SK-N-SH treated with all-trans-retinoic acid at 6 μM for 48 hours (cell line): ENCODE data around the gene FNDC3B.

ENCODE experiments used
- ATAC-seq: fragments of 200-7000 bp; cut with Tn5 transposase; 3 replicates; pipeline ENCODE4 v1.9.1; 2020; ENCODE audit warnings: mild to moderate bottlenecking, moderate library complexity
- ARNTL ChIP-seq: fragments of 450-650 bp; formaldehyde crosslinking; IDR thresholded peaks from 2 replicates; pipeline ENCODE4 v1.5.0; 2020; ENCODE audit warnings: low read depth, mild to moderate bottlenecking, moderate library complexity, borderline replicate concordance
- BACH2 ChIP-seq: fragments of 250-450 bp; sonication (Bioruptor Pico); IDR thresholded peaks from 2 replicates; pipeline ENCODE4 v1.9.0; 2021; ENCODE audit warnings: mild to moderate bottlenecking, borderline replicate concordance
- CSDC2 ChIP-seq: fragments of 250-450 bp; sonication (Bioruptor Pico); IDR thresholded peaks from 2 replicates; pipeline ENCODE4 v1.5.0; 2020; ENCODE audit warnings: mild to moderate bottlenecking, moderate library complexity
- ESRRG ChIP-seq: fragments of 250-450 bp; sonication (Bioruptor Pico); IDR thresholded peaks from 2 replicates; pipeline ENCODE4 v1.6.1; 2021; ENCODE audit warnings: mild to moderate bottlenecking
- GLIS3 ChIP-seq: fragments of 250-450 bp; sonication (Bioruptor Pico); IDR thresholded peaks from 2 replicates; pipeline ENCODE4 v1.5.0; 2020; ENCODE audit warnings: mild to moderate bottlenecking, moderate library complexity
- ISL1 ChIP-seq: fragments of 250-450 bp; sonication (Bioruptor Pico); IDR thresholded peaks from 2 replicates; pipeline ENCODE4 v2.1.2; 2022; ENCODE audit warnings: mild to moderate bottlenecking, moderate library complexity
- OSR1 ChIP-seq: fragments of 250-450 bp; sonication (Bioruptor Pico); IDR thresholded peaks from 2 replicates; pipeline ENCODE4 v1.8.0; 2022; ENCODE audit warnings: moderate library complexity, mild to moderate bottlenecking, inconsistent platforms
- PPARA ChIP-seq: fragments of 250-450 bp; sonication (Bioruptor Pico); IDR thresholded peaks from 2 replicates; pipeline ENCODE4 v1.5.0; 2020; ENCODE audit warnings: mild to moderate bottlenecking, borderline replicate concordance
- SNAI2 ChIP-seq: fragments of 250-450 bp; sonication (Bioruptor Pico); IDR thresholded peaks from 2 replicates; pipeline ENCODE4 v1.5.0; 2020; ENCODE audit warnings: mild to moderate bottlenecking, moderate library complexity
- TCF4 ChIP-seq: fragments of 250-450 bp; sonication (Bioruptor Pico); IDR thresholded peaks from 2 replicates; pipeline ENCODE4 v1.8.0; 2021; ENCODE audit warnings: mild to moderate bottlenecking, moderate library complexity, borderline replicate concordance
- TOX ChIP-seq: fragments of 250-450 bp; sonication (Bioruptor Pico); IDR thresholded peaks from 2 replicates; pipeline ENCODE4 v1.8.0; 2021; ENCODE audit warnings: mild to moderate bottlenecking, moderate library complexity, borderline replicate concordance
- ZC3H10 ChIP-seq: fragments of 250-450 bp; sonication (Bioruptor Pico); IDR thresholded peaks from 2 replicates; pipeline ENCODE4 v1.5.1; 2021; ENCODE audit warnings: mild to moderate bottlenecking, moderate library complexity
- ZFP3 ChIP-seq: fragments of 250-450 bp; sonication (Bioruptor Pico); IDR thresholded peaks from 2 replicates; pipeline ENCODE4 v1.5.0; 2020; ENCODE audit warnings: mild to moderate bottlenecking, moderate library complexity
- ZFP30 ChIP-seq: fragments of 450-650 bp; formaldehyde crosslinking; IDR thresholded peaks from 2 replicates; pipeline ENCODE4 v1.5.0; 2022; ENCODE audit warnings: mild to moderate bottlenecking, moderate library complexity
- ZNF565 ChIP-seq: fragments of 450-650 bp; formaldehyde crosslinking; conservative IDR thresholded peaks from 2 replicates; pipeline ENCODE4 v1.5.0; 2020; ENCODE audit warnings: low read depth, mild to moderate bottlenecking, moderate library complexity
- ZNF70 ChIP-seq: fragments of 450-650 bp; formaldehyde crosslinking; IDR thresholded peaks from 2 replicates; pipeline ENCODE4 v1.5.0; 2020; ENCODE audit warnings: mild to moderate bottlenecking, moderate library complexity
- ZNF8 ChIP-seq: fragments of 450-650 bp; formaldehyde crosslinking; IDR thresholded peaks from 2 replicates; pipeline ENCODE4 v1.5.0; 2020; ENCODE audit warnings: mild to moderate bottlenecking, moderate library complexity
- TF ChIP-seq, protein P1 (sequence below): fragments of 250-450 bp; sonication (Bioruptor Pico); IDR thresholded peaks from 2 replicates; pipeline ENCODE4 v1.8.0; 2020; ENCODE audit warnings: mild to moderate bottlenecking, moderate library complexity, borderline replicate concordance
- TF ChIP-seq, protein P2 (sequence below): fragments of 250-450 bp; sonication (Bioruptor Pico); IDR thresholded peaks from 2 replicates; pipeline ENCODE4 v1.5.1; 2020; ENCODE audit warnings: low read depth, mild to moderate bottlenecking, moderate library complexity
- TF ChIP-seq, protein P3 (sequence below): fragments of 250-450 bp; sonication (Bioruptor Pico); IDR thresholded peaks from 2 replicates; pipeline ENCODE4 v1.5.1; 2021; ENCODE audit warnings: mild to moderate bottlenecking, moderate library complexity

Gene FNDC3B

DNA sequence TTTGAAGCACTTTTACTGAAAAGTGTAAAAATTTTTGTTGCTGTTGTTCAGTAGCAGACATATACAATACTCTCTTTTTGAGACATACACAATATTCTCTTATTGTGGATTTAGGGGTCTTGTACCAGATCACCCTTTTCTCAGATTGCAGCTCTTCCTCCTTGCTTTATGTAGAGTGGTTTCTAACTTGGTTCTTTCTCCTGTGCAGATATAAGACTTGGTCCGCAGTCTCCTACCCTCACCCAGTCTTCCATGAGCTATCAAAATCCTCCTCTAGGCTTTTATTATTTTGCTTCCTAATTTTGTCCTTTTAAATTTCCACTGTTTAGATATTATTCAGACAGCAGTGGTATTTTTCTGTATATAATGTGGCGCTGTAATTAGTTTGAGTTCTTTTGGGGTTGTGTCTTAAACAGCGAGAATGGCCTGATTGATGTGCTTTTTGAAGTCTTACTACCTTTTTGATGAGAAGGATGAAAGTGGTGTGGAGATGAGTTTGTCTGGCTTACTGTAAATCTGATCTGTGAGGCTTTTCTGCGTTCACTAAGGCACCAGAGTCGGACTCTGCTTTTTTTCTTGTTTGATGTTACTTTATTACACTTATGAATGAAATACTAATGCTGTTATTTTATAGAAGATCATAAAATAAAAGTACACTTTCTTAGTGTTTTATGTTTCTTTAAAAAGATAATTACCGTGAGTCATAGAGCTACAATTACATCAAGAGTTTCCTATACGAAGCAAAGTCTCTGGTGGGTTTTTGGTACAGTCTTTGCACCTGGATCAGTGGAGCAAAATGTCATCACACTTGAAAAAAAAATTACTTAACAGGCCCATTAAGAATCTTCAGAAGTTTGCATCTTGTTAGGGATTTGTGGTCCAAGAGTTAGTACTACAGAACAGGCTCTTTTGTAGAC lies 27.8 kb downstream of the FNDC3B start:
- ATAC-seq: no peak
- TF ChIP-seq PPARA (CRISPR knock-in tag): no peak
- no peak for TF ChIP-seq ZNF8
- TF ChIP-seq ARNTL (CRISPR knock-in tag): no peak
- TF ChIP-seq ZFP3 (CRISPR knock-in tag): no peak
- TF ChIP-seq SNAI2: no peak
- TF ChIP-seq TCF4 (CRISPR knock-in tag): no peak
- TF ChIP-seq, protein P1, sequence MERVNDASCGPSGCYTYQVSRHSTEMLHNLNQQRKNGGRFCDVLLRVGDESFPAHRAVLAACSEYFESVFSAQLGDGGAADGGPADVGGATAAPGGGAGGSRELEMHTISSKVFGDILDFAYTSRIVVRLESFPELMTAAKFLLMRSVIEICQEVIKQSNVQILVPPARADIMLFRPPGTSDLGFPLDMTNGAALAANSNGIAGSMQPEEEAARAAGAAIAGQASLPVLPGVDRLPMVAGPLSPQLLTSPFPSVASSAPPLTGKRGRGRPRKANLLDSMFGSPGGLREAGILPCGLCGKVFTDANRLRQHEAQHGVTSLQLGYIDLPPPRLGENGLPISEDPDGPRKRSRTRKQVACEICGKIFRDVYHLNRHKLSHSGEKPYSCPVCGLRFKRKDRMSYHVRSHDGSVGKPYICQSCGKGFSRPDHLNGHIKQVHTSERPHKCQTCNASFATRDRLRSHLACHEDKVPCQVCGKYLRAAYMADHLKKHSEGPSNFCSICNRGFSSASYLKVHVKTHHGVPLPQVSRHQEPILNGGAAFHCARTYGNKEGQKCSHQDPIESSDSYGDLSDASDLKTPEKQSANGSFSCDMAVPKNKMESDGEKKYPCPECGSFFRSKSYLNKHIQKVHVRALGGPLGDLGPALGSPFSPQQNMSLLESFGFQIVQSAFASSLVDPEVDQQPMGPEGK (CRISPR knock-in tag): no peak
- TF ChIP-seq, all 23 proteins: peak for 0

- no peak for ATAC-seq
- TF ChIP-seq GLIS3: no peak
- TF ChIP-seq ZNF565: no peak
- no peak for TF ChIP-seq BACH2
- TF ChIP-seq CSDC2: no peak
- no peak for TF ChIP-seq ARNTL (CRISPR knock-in tag)
- TF ChIP-seq ZNF8: no peak
- TF ChIP-seq ZFP3 (CRISPR knock-in tag): no peak
- no peak for TF ChIP-seq TCF4 (CRISPR knock-in tag)
- TF ChIP-seq, protein P2, sequence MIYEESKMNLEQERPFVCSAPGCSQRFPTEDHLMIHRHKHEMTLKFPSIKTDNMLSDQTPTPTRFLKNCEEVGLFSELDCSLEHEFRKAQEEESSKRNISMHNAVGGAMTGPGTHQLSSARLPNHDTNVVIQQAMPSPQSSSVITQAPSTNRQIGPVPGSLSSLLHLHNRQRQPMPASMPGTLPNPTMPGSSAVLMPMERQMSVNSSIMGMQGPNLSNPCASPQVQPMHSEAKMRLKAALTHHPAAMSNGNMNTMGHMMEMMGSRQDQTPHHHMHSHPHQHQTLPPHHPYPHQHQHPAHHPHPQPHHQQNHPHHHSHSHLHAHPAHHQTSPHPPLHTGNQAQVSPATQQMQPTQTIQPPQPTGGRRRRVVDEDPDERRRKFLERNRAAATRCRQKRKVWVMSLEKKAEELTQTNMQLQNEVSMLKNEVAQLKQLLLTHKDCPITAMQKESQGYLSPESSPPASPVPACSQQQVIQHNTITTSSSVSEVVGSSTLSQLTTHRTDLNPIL (CRISPR knock-in tag): no peak
- TF ChIP-seq TOX (CRISPR knock-in tag): no peak
- no peak for TF ChIP-seq ESRRG (CRISPR knock-in tag)
- TF ChIP-seq, protein P1 (CRISPR knock-in tag): no peak
- TF ChIP-seq ZC3H10 (CRISPR knock-in tag): no peak
- no peak for TF ChIP-seq ZNF70 (CRISPR knock-in tag)
Measured at GRCh38 chr3:172067837-172068440, 28.6 kb downstream of the FNDC3B start.

DNA sequence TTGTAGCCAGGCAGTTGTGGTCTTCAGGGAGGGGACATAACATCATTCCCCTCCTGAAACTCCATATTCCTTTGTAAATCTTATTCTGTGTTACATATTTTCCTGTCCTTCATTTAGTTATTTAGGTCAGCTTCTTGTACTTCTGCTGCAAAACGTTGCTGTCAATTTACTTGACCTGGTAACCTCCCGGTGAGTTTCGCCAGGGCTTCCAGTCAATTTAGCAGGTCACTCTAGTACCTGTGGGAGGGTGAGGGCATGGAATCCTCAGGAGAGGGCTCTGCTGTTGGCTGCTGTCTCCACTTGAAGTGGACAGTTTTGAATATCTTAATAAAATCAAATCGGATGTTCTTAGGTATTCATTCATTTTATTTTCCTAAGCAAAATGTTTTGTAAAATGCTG lies 29.6 kb downstream of the FNDC3B start:
- no peak for TF ChIP-seq SNAI2
- TF ChIP-seq ZNF70 (CRISPR knock-in tag): no peak
- no peak for TF ChIP-seq ARNTL (CRISPR knock-in tag)
- TF ChIP-seq, protein P1 (CRISPR knock-in tag): no peak
- no peak for TF ChIP-seq ZFP30 (CRISPR knock-in tag)
- TF ChIP-seq CSDC2: no peak
- TF ChIP-seq PPARA (CRISPR knock-in tag): no peak
- TF ChIP-seq ZNF565: no peak
- TF ChIP-seq OSR1 (CRISPR knock-in tag): no peak
- no peak for TF ChIP-seq ISL1 (CRISPR knock-in tag)
- no peak for ATAC-seq

DNA sequence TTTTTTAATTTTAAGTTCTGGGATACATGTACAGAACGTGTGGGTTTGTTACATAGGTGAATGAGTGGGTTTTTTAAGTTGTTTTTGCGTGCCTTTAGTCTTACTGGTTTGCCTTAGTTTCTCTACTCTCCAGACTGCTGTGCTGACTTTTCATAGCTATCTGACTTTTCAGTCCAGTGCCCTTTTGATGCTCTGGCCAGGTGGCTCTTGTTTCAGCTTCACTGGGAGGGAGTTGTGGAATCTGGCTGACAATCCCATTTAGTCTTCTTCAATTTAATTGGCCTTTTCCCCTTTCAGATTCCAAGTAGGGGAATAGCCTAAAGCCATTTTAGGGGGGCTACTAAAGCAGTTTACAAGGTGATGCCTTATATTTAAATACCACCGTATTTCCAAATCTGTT lies 30.1 kb downstream of the FNDC3B start:
- ATAC-seq: no peak
- TF ChIP-seq TCF4 (CRISPR knock-in tag) (no peak), ISL1 (CRISPR knock-in tag) (no peak), ESRRG (CRISPR knock-in tag) (no peak), BACH2 (no peak), GLIS3 (no peak), ZNF8 (no peak), ZC3H10 (CRISPR knock-in tag) (no peak)
- TF ChIP-seq, protein P1 (CRISPR knock-in tag): no peak
- TF ChIP-seq, protein P3, sequence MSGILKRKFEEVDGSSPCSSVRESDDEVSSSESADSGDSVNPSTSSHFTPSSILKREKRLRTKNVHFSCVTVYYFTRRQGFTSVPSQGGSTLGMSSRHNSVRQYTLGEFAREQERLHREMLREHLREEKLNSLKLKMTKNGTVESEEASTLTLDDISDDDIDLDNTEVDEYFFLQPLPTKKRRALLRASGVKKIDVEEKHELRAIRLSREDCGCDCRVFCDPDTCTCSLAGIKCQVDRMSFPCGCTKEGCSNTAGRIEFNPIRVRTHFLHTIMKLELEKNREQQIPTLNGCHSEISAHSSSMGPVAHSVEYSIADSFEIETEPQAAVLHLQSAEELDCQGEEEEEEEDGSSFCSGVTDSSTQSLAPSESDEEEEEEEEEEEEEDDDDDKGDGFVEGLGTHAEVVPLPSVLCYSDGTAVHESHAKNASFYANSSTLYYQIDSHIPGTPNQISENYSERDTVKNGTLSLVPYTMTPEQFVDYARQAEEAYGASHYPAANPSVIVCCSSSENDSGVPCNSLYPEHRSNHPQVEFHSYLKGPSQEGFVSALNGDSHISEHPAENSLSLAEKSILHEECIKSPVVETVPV (CRISPR knock-in tag): no peak
